Natural killer cell (primary cell): ENCODE data around the gene MTMR6. TPM values are rescaled to one million over a fixed set of nuclear protein-coding genes. Genes with fewer than 3 reads are reported as not detected.

Source experiments
- ATAC-seq, 3 donors: fragments of 150-1000 bp in 2 of 3; fragments of 200-7000 bp in 1 of 3; cut with Tn5 transposase; 1 replicate in 1 of 3; 2 replicates in 2 of 3; pipeline ENCODE4 v1.10.0; 2021; ENCODE audit warnings: mild to moderate bottlenecking in 2 of 3, moderate library complexity in 2 of 3
- DNase-seq, 2 donors: peaks; one replicate each; pipeline versions ENCODE4 v3.0.0 to v3.0.0-alpha.2; 2013 to 2021; ENCODE audit warnings: mixed read lengths in 1 of 2
- H3K27ac ChIP-seq: one replicate; pipeline ENCODE4 v1.5.1; 2013; ENCODE audit warnings: mild to moderate bottlenecking, low read length
- H3K27me3 ChIP-seq: one replicate; pipeline ENCODE4 v1.6.1; 2013; ENCODE audit warnings: low read length; ENCODE audit not compliant: control insufficient read depth, insufficient read depth
- H3K36me3 ChIP-seq: one replicate; pipeline ENCODE4 v1.6.1; 2013; ENCODE audit warnings: low read length; ENCODE audit not compliant: control insufficient read depth, insufficient read depth
- H3K4me1 ChIP-seq: one replicate; pipeline ENCODE4 v1.6.1; 2013; ENCODE audit warnings: low read length; ENCODE audit not compliant: control insufficient read depth, insufficient read depth
- H3K4me3 ChIP-seq: one replicate; pipeline ENCODE4 v1.5.1; 2013; ENCODE audit warnings: low read length
- H3K9me3 ChIP-seq: one replicate; pipeline ENCODE4 v1.6.1; 2013; ENCODE audit warnings: low read length; ENCODE audit not compliant: control insufficient read depth, insufficient read depth
- H3K27ac Mint-ChIP-seq, 2 donors: one replicate each; pipeline ENCODE4 v1.8.0; 2022; ENCODE audit warnings: mild to moderate bottlenecking in 2 of 2, mixed read lengths in 2 of 2, moderate library complexity in 1 of 2
- H3K27me3 Mint-ChIP-seq, 2 donors: one replicate each; pipeline ENCODE4 v1.8.0; 2022; ENCODE audit warnings: low read depth in 2 of 2, mixed read lengths in 2 of 2
- H3K36me3 Mint-ChIP-seq: one replicate; pipeline ENCODE4 v1.8.0; 2022; ENCODE audit warnings: mixed read lengths
- H3K4me1 Mint-ChIP-seq, 2 donors: one replicate each; pipeline ENCODE4 v1.8.0; 2022; ENCODE audit warnings: mixed read lengths in 2 of 2
- H3K4me3 Mint-ChIP-seq: one replicate; pipeline ENCODE4 v1.8.0; 2022; ENCODE audit warnings: mild to moderate bottlenecking, moderate library complexity, mixed read lengths
- H3K9me3 Mint-ChIP-seq, 2 donors: one replicate each; pipeline ENCODE4 v1.8.0; 2022; ENCODE audit warnings: mixed read lengths in 2 of 2
- WGBS: methylation state at CpG from one replicate; pipeline ENCODE4 v1.1.7; 2013; ENCODE audit warnings: missing lambda C conversion rate; ENCODE audit not compliant: insufficient coverage; 5-methylcytosine and 5-hydroxymethylcytosine counted together
- intact Hi-C: fragments of 100-400 bp; cut with micrococcal nuclease; formaldehyde crosslinking; loops from one replicate; pipeline ENCODE4 v1.14.2; 2022
- total RNA-seq, 4 donors: library from RNA; stranded (reverse); fragments of 120-200 nt in 1 of 4; gene quantifications; one replicate each; pipeline versions ENCODE4 v1.2.3 to v1.2.4, GENCODE V29; 2013 to 2022
- TF ChIP-seq, protein P1 (sequence below): fragments of 200-600 bp; IDR thresholded peaks from one replicate; pipeline ENCODE4 v1.8.0; 2022; ENCODE audit warnings: antibody characterized with exemption

The MTMR6 gene
- total RNA-seq, 3 donors from 2014 or later (not counting 1 experiment from before 2014, with no cell fraction given), result 16.4 to 18.1 (median 17.3) TPM

DNA sequence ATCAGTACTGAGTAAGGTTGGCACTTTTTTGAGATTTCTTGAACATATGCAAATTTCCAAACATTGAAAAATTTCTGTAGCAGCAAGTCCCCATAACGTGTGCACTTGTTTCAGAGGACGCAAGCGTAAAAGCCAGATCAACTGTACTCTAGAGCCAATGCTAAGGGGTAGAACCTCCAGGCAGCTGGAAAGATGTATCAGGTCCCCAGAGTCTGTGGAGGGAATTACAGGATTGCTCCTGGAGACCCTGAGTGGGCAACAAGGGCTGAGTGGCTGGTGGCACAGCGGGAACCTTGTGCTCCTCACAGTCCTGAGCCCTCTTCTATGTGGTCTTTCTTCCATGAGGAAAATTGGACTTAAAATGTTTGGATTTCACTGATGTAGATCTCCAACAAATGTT lies 61.3 kb downstream of the MTMR6 start:
- 96% methylated on average over 4 of the region's 4 CpGs for WGBS
- H3K36me3 Mint-ChIP-seq, result no peaks in the 10 kb centered on the region
- no peaks in the 10 kb centered on the region for H3K4me1 Mint-ChIP-seq

DNA sequence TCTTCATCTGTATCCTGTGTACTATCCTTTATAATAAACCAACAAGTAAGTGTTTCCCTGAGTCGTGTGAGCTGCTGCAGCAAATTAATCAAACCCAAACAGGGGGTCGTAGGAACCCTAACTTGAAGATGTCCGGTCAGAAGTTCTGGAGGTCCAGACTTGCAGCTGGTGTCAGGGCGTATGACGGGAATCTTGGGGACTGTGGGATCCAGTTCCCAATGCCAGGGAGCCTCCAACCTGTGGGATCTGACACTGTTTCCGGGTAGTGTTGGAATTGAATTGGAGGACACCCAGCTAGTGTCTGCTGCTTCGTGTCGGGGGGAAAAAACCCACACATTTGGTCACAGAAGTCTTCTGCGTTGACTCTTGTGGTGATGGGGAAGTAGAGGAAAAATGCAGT lies 63.1 kb downstream of the MTMR6 start:
- Mint-ChIP-seq H3K36me3 (no peaks in the 10 kb centered on the region), H3K27me3 (peaks cover 20 to 26% of the 10 kb centered on the region in 2 donors), H3K4me3 (no peak overlapping the region), H3K4me1 (no peaks in the 10 kb centered on the region), H3K27ac (no peak overlapping the region), H3K9me3 (no peaks in the 10 kb centered on the region)
- DNase-seq, result no peak
- intact Hi-C loops, result no loop called here
- Histone ChIP-seq H3K36me3 (no peaks in the 10 kb centered on the region), H3K4me1 (no peaks in the 10 kb centered on the region), H3K4me3 (no peak overlapping the region), H3K9me3 (no peaks in the 10 kb centered on the region), H3K27ac (no peak overlapping the region), H3K27me3 (no peaks in the 10 kb centered on the region)
- 92% methylated on average over 9 of the region's 9 CpGs for WGBS
- TF ChIP-seq, protein P1, sequence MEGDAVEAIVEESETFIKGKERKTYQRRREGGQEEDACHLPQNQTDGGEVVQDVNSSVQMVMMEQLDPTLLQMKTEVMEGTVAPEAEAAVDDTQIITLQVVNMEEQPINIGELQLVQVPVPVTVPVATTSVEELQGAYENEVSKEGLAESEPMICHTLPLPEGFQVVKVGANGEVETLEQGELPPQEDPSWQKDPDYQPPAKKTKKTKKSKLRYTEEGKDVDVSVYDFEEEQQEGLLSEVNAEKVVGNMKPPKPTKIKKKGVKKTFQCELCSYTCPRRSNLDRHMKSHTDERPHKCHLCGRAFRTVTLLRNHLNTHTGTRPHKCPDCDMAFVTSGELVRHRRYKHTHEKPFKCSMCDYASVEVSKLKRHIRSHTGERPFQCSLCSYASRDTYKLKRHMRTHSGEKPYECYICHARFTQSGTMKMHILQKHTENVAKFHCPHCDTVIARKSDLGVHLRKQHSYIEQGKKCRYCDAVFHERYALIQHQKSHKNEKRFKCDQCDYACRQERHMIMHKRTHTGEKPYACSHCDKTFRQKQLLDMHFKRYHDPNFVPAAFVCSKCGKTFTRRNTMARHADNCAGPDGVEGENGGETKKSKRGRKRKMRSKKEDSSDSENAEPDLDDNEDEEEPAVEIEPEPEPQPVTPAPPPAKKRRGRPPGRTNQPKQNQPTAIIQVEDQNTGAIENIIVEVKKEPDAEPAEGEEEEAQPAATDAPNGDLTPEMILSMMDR, result no peak
- ATAC-seq, result no peak

More for the DNA sequence above, 61.3 kb downstream of the MTMR6 start:
- no peaks in the 10 kb centered on the region for H3K4me1 ChIP-seq
- TF ChIP-seq, protein P1, result no peak
- H3K36me3 ChIP-seq, result no peaks in the 10 kb centered on the region
- Mint-ChIP-seq H3K4me3 (no peak overlapping the region), H3K27me3 (peaks cover 26% of the 10 kb centered on the region in 2 donors), H3K27ac (no peak overlapping the region), H3K9me3 (no peaks in the 10 kb centered on the region)
- intact Hi-C loops, result no loop called here
- no peaks in the 10 kb centered on the region for H3K27me3 ChIP-seq
- DNase-seq (no peak), ATAC-seq (no peak)
- H3K4me3 ChIP-seq, result no peak overlapping the region
- H3K9me3 ChIP-seq, result no peaks in the 10 kb centered on the region
- H3K27ac ChIP-seq, result no peak overlapping the region

DNA sequence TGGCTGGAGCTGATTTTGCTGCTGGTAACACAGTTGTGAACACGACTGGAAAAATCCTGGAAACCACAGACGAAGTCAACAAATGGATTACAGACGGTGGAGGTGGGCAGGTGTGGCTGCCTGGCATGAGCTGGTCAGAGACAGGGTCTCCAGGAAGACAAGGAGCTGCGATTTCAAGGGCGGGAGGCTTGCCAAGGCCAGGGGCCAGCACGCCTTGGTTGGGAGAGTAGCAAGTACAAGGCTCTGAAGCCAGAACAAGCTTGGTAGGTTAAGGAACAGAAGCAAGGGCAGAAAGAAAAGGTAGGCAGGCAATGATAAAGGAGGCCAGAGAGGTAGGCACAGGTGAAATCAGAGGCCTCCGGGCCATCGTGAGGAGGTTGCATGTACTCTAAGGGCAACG lies 64.5 kb downstream of the MTMR6 start:
- WGBS, result 87% methylated on average over 9 of the region's 9 CpGs
- ATAC-seq, result no peak
- TF ChIP-seq, protein P1, result no peak
- Histone ChIP-seq H3K4me1 (no peaks in the 10 kb centered on the region), H3K27me3 (no peaks in the 10 kb centered on the region), H3K9me3 (no peaks in the 10 kb centered on the region), H3K4me3 (no peak overlapping the region), H3K27ac (no peak overlapping the region), H3K36me3 (no peaks in the 10 kb centered on the region)
- H3K36me3 Mint-ChIP-seq, result no peaks in the 10 kb centered on the region
- H3K4me1 Mint-ChIP-seq, result no peaks in the 10 kb centered on the region
- peaks cover 15 to 26% of the 10 kb centered on the region in 2 donors for H3K27me3 Mint-ChIP-seq
- no peak overlapping the region for H3K27ac Mint-ChIP-seq
- no peak overlapping the region for H3K4me3 Mint-ChIP-seq
- DNase-seq, result no peak
- H3K9me3 Mint-ChIP-seq, result no peaks in the 10 kb centered on the region
- intact Hi-C loops, result no loop called here

GRCh38 chr13:25218019-25218418 lies 69.3 kb downstream of the MTMR6 start:
- TF ChIP-seq, protein P1, result no peak
- Mint-ChIP-seq H3K27me3 (peaks cover 12 to 14% of the 10 kb centered on the region in 2 donors), H3K4me1 (no peaks in the 10 kb centered on the region), H3K36me3 (no peaks in the 10 kb centered on the region), H3K4me3 (no peak overlapping the region), H3K9me3 (no peaks in the 10 kb centered on the region), H3K27ac (no peak overlapping the region)
- intact Hi-C loops, result no loop called here
- Histone ChIP-seq H3K4me3 (no peak overlapping the region), H3K27ac (no peak overlapping the region), H3K27me3 (no peaks in the 10 kb centered on the region), H3K36me3 (no peaks in the 10 kb centered on the region), H3K4me1 (no peaks in the 10 kb centered on the region), H3K9me3 (no peaks in the 10 kb centered on the region)
- ATAC-seq (no peak), DNase-seq (no peak)
- 60% methylated on average over 5 of the region's 5 CpGs for WGBS
